GM12878 (cell line): ENCODE data around the gene TCP11L2. TPM values are rescaled to one million over a fixed set of nuclear protein-coding genes. Genes with fewer than 3 reads are reported as not detected.

Source experiments
- ATAC-seq: fragments of 200-7000 bp; cut with Tn5 transposase; 3 replicates; pipeline ENCODE4 v1.9.1; 2020; ENCODE audit warnings: mild to moderate bottlenecking, moderate library complexity
- BruUV-seq: library from RNA; stranded (reverse); fragments of 400-500 nt; replicated peaks from 2 replicates; lab custom pipeline; 2021; lab: Mats Ljungman, UMichigan
- CTCF ChIA-PET: fragments of 300-600 bp; sonication (Branson Sonifier 250); formaldehyde crosslinking; extraction: SDS; loops from one replicate; lab custom pipeline; 2021; ENCODE audit warnings: inconsistent platforms; lab: Yijun Ruan, JAX
- POLR2A ChIA-PET: fragments of 350-600 bp; formaldehyde crosslinking; extraction: SDS; loops from one replicate; lab custom pipeline; 2021; ENCODE audit warnings: inconsistent platforms; lab: Charles Lee
- RAD21 ChIA-PET: fragments of 300-600 bp; sonication (Branson Sonifier 250); formaldehyde crosslinking; loops from one replicate; lab custom pipeline; 2023; ENCODE audit warnings: antibody characterized with exemption; ENCODE audit not compliant: unreplicated experiment; lab: Charles Lee
- SMC1A ChIA-PET: fragments of 300-600 bp; sonication (Branson Sonifier 250); formaldehyde crosslinking; loops from one replicate; lab custom pipeline; 2023; ENCODE audit not compliant: unreplicated experiment, uncharacterized antibody; lab: Charles Lee
- DNase-seq: peaks from one replicate; pipeline ENCODE4 v3.0.0-alpha.2; 2011; ENCODE audit warnings: low read depth, low spot score
- FAIRE-seq: peaks from 3 replicates; lab custom pipeline; 2011; peaks lifted over from hg19 to GRCh38; lab: Jason Lieb, UNC
- H2AFZ ChIP-seq: 2 replicates; pipeline ENCODE4 v1.6.0; 2011; ENCODE audit warnings: low read depth, low read length, control low read depth; ENCODE audit not compliant: control insufficient read depth
- H3K27ac ChIP-seq: 2 replicates; pipeline ENCODE4 v1.5.1; 2011; ENCODE audit warnings: control low read depth; ENCODE audit not compliant: control insufficient read depth, insufficient read depth
- H3K27me3 ChIP-seq, 2 experiments: replicated peaks in 1 of 2; 2 replicates each; pipeline versions ENCODE4 v1.6.0 to v1.6.1; 2011; ENCODE audit warnings: low read length in 1 of 2; ENCODE audit not compliant: control insufficient read depth in 2 of 2, insufficient read depth in 2 of 2
- H3K36me3 ChIP-seq, 2 experiments: 2 replicates each; pipeline ENCODE4 v1.5.1; 2011; ENCODE audit warnings: low read length in 1 of 2; ENCODE audit not compliant: control insufficient read depth in 2 of 2, insufficient read depth in 2 of 2
- H3K4me1 ChIP-seq: 2 replicates; pipeline ENCODE4 v1.6.1; 2011; ENCODE audit warnings: mild to moderate bottlenecking, low read length, moderate library complexity, mixed read lengths; ENCODE audit not compliant: control insufficient read depth, insufficient read depth
- H3K4me2 ChIP-seq: 2 replicates; pipeline ENCODE4 v1.6.0; 2011; ENCODE audit warnings: control low read depth; ENCODE audit not compliant: control insufficient read depth, insufficient read depth
- H3K4me3 ChIP-seq: fragments of 200-600 bp; sonication (generic); 2 replicates; pipeline ENCODE4 v1.5.1; 2016
- H3K79me2 ChIP-seq: 2 replicates; pipeline ENCODE4 v1.6.0; 2011; ENCODE audit warnings: low read length; ENCODE audit not compliant: control insufficient read depth, insufficient read depth
- H3K9ac ChIP-seq: 2 replicates; pipeline ENCODE4 v1.8.0; 2011; ENCODE audit warnings: low read length, control low read depth, mixed read lengths; ENCODE audit not compliant: control insufficient read depth, insufficient read depth
- H3K9me3 ChIP-seq: replicated peaks from 3 replicates; pipeline ENCODE4 v1.5.1; 2011; ENCODE audit warnings: mild to moderate bottlenecking, low read length; ENCODE audit not compliant: control insufficient read depth, insufficient read depth
- H4K20me1 ChIP-seq: 2 replicates; pipeline ENCODE4 v1.6.0; 2011; ENCODE audit not compliant: control insufficient read depth, insufficient read depth
- NFIC ChIP-seq: IDR thresholded peaks from 2 replicates; pipeline ENCODE4 v1.6.1; 2012; ENCODE audit warnings: low read depth, mild to moderate bottlenecking, inconsistent platforms, low read length, moderate library complexity
- RUNX3 ChIP-seq: IDR thresholded peaks from 2 replicates; pipeline ENCODE4 v1.6.1; 2012; ENCODE audit warnings: low read length, inconsistent platforms
- WGBS: methylation state at CpG from one replicate; pipeline ENCODE4 v1.1.6; 2016; ENCODE audit warnings: low lambda C conversion rate; ENCODE audit not compliant: insufficient replicate concordance, insufficient coverage; ENCODE audit errors: missing lambda C conversion rate; 5-methylcytosine and 5-hydroxymethylcytosine counted together
- in situ Hi-C: fragments of 300-500 bp; cut with MboI; formaldehyde crosslinking; loops from 9 replicates; pipeline ENCODE4 v1.14.3; 2018; ENCODE audit warnings: mixed read lengths
- intact Hi-C: fragments of 100-400 bp; cut with micrococcal nuclease; formaldehyde crosslinking; loops from one replicate; pipeline ENCODE4 v1.14.2; 2022; ENCODE audit not compliant: unreplicated experiment
- polyA plus RNA-seq, 11 experiments: library from polyadenylated mRNA; depleted of rRNA in 4 of 11; unstranded in 6 of 11; stranded (reverse) in 5 of 11; fragments of >200 nt; fragmentation: Nextera tagmentation in 4 of 11; fragmentation: Illumina TruSeq in 1 of 11; extraction: Ambion mirVana in 4 of 11; extraction: Trizol in 1 of 11; gene quantifications; 1 replicate in 1 of 11; 2 replicates in 10 of 11; pipeline versions ENCODE4 v1.2.1 to v1.2.3, GENCODE V29; 2011 to 2016; ENCODE audit warnings: inconsistent platforms in 2 of 11, missing spikeins in 2 of 11, low read depth in 1 of 11
- total RNA-seq, 4 experiments: library from RNA; depleted of rRNA in 3 of 4; stranded (reverse); fragments of >200 nt in 3 of 4; fragmentation: Illumina TruSeq in 1 of 4; extraction: Trizol in 1 of 4; gene quantifications; 2 replicates each; pipeline versions ENCODE4 v1.2.1 to v1.2.3, GENCODE V29; 2013 to 2021
- TF ChIP-seq, protein P1 (sequence below): fragments of 450-650 bp; IDR thresholded peaks from 2 replicates; pipeline ENCODE4 v1.6.1; 2018; ENCODE audit warnings: mild to moderate bottlenecking, low read depth, moderate library complexity; ENCODE audit not compliant: partially characterized antibody
- TF ChIP-seq, protein P2 (sequence below): IDR thresholded peaks from 2 replicates; pipeline ENCODE4 v1.6.1; 2011; ENCODE audit warnings: low read depth, mild to moderate bottlenecking, low read length, moderate library complexity, borderline replicate concordance; ENCODE audit errors: extremely low read depth

TCP11L2 gene
- total and polyA plus RNA-seq, 10 of the 15 experiments (the other 5 are each of a cell fraction or from before 2014, with no cell fraction given): 0.18 to 5.0 (median 0.90) TPM

DNA sequence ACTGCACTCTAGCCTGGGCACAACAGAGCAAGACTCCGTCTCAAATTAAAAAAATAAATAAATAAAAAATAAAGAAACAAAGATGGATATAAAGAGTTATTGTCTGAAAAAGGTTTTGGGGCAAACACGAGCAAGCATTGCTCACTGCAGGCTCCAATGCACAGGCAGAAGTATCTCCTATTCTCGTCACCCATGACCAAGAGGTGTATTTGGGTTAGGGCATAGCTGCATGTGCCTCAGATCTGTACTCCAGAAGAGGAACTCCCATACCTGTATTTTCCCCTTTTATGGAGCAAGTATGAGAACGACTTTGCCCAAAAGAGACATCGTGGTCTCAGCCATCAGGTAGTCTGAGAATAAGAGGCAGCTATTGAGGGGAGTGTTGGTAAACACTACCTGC is 10.2 kb upstream of the TCP11L2 start:
- Histone ChIP-seq H3K36me3 (no peaks in the 10 kb centered on the region), H3K9me3 (no peaks in the 10 kb centered on the region), H3K4me1 (no peaks in the 10 kb centered on the region), H3K4me3 (no peak overlapping the region), H3K27me3 (no peaks in the 10 kb centered on the region), H2AFZ (no peak overlapping the region), H3K9ac (no peak overlapping the region), H3K4me2 (no peak overlapping the region), H3K79me2 (no peaks in the 10 kb centered on the region), H4K20me1 (no peaks in the 10 kb centered on the region; the same call in 1 of the 2 replicates), H3K27ac (no peak overlapping the region)
- RAD21 ChIA-PET: interaction anchor here (1.9 kb wide), 1 partner anchor 10 kb away, joined by 6 read pairs; no protein-coding TSS in a partner anchor
- CTCF ChIA-PET: interaction anchor here (1.1 to 1.6 kb wide), 3 partner anchors 13 to 66 kb away, joined by 3 to 4 read pairs (median 4); no protein-coding TSS in a partner anchor
- SMC1A ChIA-PET: interaction anchor here (2.6 kb wide), 1 partner anchor 65 kb away, joined by 13 read pairs; no protein-coding TSS in a partner anchor
- POLR2A ChIA-PET: no interaction called here
- FAIRE-seq (no peak), DNase-seq (no peak), ATAC-seq (no peak)
- 25% methylated on average over 5 of the region's 5 CpGs for WGBS
- TF ChIP-seq, protein P1, sequence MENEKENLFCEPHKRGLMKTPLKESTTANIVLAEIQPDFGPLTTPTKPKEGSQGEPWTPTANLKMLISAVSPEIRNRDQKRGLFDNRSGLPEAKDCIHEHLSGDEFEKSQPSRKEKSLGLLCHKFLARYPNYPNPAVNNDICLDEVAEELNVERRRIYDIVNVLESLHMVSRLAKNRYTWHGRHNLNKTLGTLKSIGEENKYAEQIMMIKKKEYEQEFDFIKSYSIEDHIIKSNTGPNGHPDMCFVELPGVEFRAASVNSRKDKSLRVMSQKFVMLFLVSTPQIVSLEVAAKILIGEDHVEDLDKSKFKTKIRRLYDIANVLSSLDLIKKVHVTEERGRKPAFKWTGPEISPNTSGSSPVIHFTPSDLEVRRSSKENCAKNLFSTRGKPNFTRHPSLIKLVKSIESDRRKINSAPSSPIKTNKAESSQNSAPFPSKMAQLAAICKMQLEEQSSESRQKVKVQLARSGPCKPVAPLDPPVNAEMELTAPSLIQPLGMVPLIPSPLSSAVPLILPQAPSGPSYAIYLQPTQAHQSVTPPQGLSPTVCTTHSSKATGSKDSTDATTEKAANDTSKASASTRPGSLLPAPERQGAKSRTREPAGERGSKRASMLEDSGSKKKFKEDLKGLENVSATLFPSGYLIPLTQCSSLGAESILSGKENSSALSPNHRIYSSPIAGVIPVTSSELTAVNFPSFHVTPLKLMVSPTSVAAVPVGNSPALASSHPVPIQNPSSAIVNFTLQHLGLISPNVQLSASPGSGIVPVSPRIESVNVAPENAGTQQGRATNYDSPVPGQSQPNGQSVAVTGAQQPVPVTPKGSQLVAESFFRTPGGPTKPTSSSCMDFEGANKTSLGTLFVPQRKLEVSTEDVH: no peak
- TF ChIP-seq RUNX3 (no peak), NFIC (no peak)
- TF ChIP-seq, protein P2, sequence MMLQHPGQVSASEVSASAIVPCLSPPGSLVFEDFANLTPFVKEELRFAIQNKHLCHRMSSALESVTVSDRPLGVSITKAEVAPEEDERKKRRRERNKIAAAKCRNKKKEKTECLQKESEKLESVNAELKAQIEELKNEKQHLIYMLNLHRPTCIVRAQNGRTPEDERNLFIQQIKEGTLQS: no peak
- intact Hi-C loops (no loop called here), in situ Hi-C loops (no loop called here)
- no TSS peak for BruUV-seq
